Measurements from ENCODE around the gene ZBTB38.

- TF ChIP-seq POLR2AphosphoS5 (IDR thresholded peaks at IDR 0.05; ENCODE audit: low read depth, low read length), result no peak
- no peak for TF ChIP-seq CTCF (IDR thresholded peaks at IDR 0.05)
Observed at GRCh38 chr3:141321109-141321497, 47.2 kb upstream of the ZBTB38 start.
